ENCODE results near the gene SLC9A9. TPM values are rescaled to one million over a fixed set of nuclear protein-coding genes. Genes with fewer than 3 reads are reported as not detected.

SLC9A9 gene
- total RNA-seq, 4 donors from 2014 or later: 13.4 to 15.0 (median 14.4) TPM

GRCh38 chr3:143309705-143310104 lies 538.6 kb downstream of the SLC9A9 start:
- Histone ChIP-seq H3K4me3 (no peak overlapping the region), H3K27ac (replicated peaks in 1 of 4) (no peak overlapping the region), H3K27me3 (no peaks in the 10 kb centered on the region), H3K36me3 (no peaks in the 10 kb centered on the region), H3K9me3 (no peaks in the 10 kb centered on the region), H3K4me1 (peaks cover 0 to 17% (median 7%) of the 10 kb centered on the region in 4 donors)
- no peak for TF ChIP-seq POLR2AphosphoS5 (IDR thresholded peaks at IDR 0.05)
- TF ChIP-seq CTCF (IDR thresholded peaks at IDR 0.05): no peak
- no peak for TF ChIP-seq EP300 (IDR thresholded peaks at IDR 0.05)
- no peak for TF ChIP-seq POLR2A (IDR thresholded peaks at IDR 0.05; ENCODE audit: low read depth)
- intact Hi-C loops (cut with DNase I): no loop called here
- 53% methylated on average over 2 of the region's 2 CpGs for WGBS
- no peak for DNase-seq (ENCODE audit: extremely low spot score)

GRCh38 chr3:143307613-143308183 lies 540.6 kb downstream of the SLC9A9 start:
- 100% methylated on average over 1 of the region's 1 CpG for WGBS
- DNase-seq (ENCODE audit: extremely low spot score): no peak
- no peak overlapping the region for H3K4me3 ChIP-seq
- intact Hi-C loops (cut with DNase I): no loop called here
- H3K27me3 ChIP-seq: no peaks in the 10 kb centered on the region
- no peak overlapping the region for H3K27ac ChIP-seq (replicated peaks in 1 of 4)
- H3K36me3 ChIP-seq: no peaks in the 10 kb centered on the region
- H3K4me1 ChIP-seq: peaks cover 4 to 17% (median 10%) of the 10 kb centered on the region in 4 donors
- no peaks in the 10 kb centered on the region for H3K9me3 ChIP-seq
- no peak for TF ChIP-seq CTCF (IDR thresholded peaks at IDR 0.05)
- no peak for TF ChIP-seq POLR2A (IDR thresholded peaks at IDR 0.05; ENCODE audit: low read depth)
- TF ChIP-seq POLR2AphosphoS5 (IDR thresholded peaks at IDR 0.05): no peak
- TF ChIP-seq EP300 (IDR thresholded peaks at IDR 0.05): no peak

GRCh38 chr3:143306407-143306806 lies 541.9 kb downstream of the SLC9A9 start:
- intact Hi-C loops (cut with DNase I): no loop called here

GRCh38 chr3:143302638-143303171 lies 545.6 kb downstream of the SLC9A9 start:
- no peak for DNase-seq (ENCODE audit: extremely low spot score)
- intact Hi-C loops (cut with DNase I): no loop called here

More at GRCh38 chr3:143306407-143306806, 541.9 kb downstream of the SLC9A9 start:
- TF ChIP-seq CTCF (IDR thresholded peaks at IDR 0.05) (no peak), POLR2AphosphoS5 (IDR thresholded peaks at IDR 0.05) (no peak), EP300 (IDR thresholded peaks at IDR 0.05) (no peak), POLR2A (IDR thresholded peaks at IDR 0.05; ENCODE audit: low read depth) (no peak)
- Histone ChIP-seq H3K27me3 (no peaks in the 10 kb centered on the region), H3K9me3 (no peaks in the 10 kb centered on the region), H3K4me3 (no peak overlapping the region), H3K27ac (replicated peaks in 1 of 4) (no peak overlapping the region), H3K36me3 (no peaks in the 10 kb centered on the region), H3K4me1 (peaks cover 4 to 17% (median 13%) of the 10 kb centered on the region in 4 donors)
- WGBS: 87% methylated on average over 1 of the region's 1 CpG
- DNase-seq (ENCODE audit: extremely low spot score): no peak

More at GRCh38 chr3:143302638-143303171, 545.6 kb downstream of the SLC9A9 start:
- Histone ChIP-seq H3K27me3 (no peaks in the 10 kb centered on the region), H3K36me3 (no peaks in the 10 kb centered on the region), H3K4me3 (no peak overlapping the region), H3K27ac (replicated peaks in 1 of 4) (no peak overlapping the region), H3K4me1 (peaks cover 4 to 16% (median 9%) of the 10 kb centered on the region in 4 donors), H3K9me3 (no peaks in the 10 kb centered on the region)
- WGBS: 63% methylated on average over 10 of the region's 11 CpGs
- TF ChIP-seq EP300 (IDR thresholded peaks at IDR 0.05) (no peak), POLR2AphosphoS5 (IDR thresholded peaks at IDR 0.05) (peak; percentile 39 to 46), CTCF (IDR thresholded peaks at IDR 0.05) (no peak), POLR2A (IDR thresholded peaks at IDR 0.05; ENCODE audit: low read depth) (no peak)

Data from esophagus muscularis mucosa (tissue), 4 donors.